Stimulated activated CD4-positive, alpha-beta T cell treated with anti-CD3 and anti-CD28 coated beads, TNF-alpha, amount 100 ng/mL, for 48 hours (primary cell): ENCODE results near the gene SLC2A5.
A peak's percentile ranks its signal among the peaks of the same experiment; 100 is the strongest.
"Not testable (repeated sequence)": the region's sequence is repeated elsewhere in the genome, so short reads cannot be mapped to it uniquely, and the experiment has no call there.

Source experiments
- DNase-seq, 3 donors: peaks; one replicate each; pipeline ENCODE4 v3.0.0-alpha.2; 2020; ENCODE audit warnings: low read depth in 3 of 3

The SLC2A5 gene

DNA sequence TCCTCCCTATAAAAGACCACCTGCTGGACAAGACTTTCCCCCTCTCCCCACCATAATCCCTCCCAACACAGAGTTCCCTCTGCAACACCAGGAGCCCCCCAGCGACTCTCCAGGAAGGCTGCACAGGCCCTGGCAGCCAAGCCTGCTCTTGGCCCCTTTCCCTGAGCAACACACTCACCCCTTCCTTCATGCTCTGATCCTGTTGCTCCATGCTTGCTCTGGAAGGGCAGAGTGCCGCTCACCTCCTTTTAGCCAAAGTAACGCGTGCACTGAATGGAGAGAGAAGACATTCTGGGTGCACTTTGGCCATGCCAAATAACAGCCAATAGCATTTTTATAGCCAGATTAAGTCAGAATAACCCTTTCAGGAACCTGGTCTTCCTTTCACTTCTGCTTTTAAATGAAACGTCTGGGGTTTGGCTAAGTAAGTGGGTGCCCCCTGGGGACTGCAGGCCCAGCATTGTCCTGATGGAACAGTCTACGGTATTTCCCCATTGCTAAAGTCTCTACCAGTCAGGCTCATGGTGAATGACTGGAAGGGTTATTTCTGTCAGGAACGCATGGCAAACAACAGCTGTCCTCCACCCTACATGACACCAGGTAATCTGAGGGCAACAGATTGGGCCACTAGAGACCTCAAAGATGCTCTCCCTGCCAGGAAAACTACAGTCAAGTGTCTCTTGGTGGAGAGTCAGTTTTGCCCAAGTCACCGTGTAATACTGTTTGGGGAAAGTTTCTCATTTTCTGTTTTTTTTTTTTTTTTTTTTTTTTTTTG lies at the start of gene SLC2A5:
Gene SLC2A5, minus strand, starts transcription at position 310 of the 775 bp plus-strand sequence. Its CDS starts 99 bp downstream, at position 211.
- no peak for DNase-seq

- no peak for DNase-seq
These were observed 48.8 kb upstream of the SLC2A5 start for GRCh38 chr1:9118186-9118585.

- no peak for DNase-seq
These were observed 46.1 kb upstream of the SLC2A5 start for GRCh38 chr1:9115351-9116205.

DNA sequence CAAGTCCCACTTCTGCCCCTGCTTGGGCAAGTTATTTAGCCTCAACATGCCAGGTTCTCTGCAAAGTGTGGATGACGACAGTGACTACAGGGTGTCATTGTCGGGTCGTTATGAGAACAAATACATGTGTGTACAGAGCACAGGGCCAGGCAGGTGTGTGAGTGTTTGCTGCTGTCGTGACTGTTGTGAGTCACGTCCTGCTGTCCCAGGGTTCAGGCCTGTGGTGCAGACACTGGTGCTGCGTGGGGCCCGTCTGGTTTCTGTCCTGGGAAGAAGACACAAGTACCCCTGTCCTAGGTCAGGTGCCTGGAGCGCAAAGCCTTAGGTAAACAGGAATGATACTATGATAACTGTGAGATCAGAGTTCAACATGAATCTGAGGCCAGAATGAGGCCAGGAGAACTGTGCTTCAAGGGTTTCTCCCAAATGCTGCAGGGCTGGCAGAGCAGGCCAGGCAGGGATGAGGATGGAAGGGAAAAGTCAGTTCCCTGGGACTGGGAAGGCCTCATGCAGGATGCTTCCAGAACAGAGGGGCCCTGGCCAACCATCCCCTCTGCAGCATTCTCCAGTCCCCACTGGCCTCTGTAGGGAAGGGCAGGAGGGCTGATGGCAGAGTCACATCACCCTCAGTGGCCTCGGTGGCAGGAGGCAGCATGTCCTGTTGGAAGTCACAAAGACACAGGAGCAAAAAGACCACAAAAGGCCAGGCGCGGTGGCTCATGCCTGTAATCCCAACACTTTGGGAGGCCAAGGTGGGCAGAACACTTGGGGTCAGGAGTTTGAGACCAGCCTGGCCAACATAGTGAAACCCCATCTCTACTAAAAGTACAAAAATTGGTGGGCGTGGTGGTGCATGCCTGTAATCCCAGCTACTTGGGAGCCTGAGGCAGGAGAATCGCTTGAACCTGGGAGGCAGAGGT lies 43.8 kb upstream of the SLC2A5 start:
- no peak for DNase-seq

GRCh38 chr1:9111957-9112356 lies 42.5 kb upstream of the SLC2A5 start:
- DNase-seq: no peak

DNA sequence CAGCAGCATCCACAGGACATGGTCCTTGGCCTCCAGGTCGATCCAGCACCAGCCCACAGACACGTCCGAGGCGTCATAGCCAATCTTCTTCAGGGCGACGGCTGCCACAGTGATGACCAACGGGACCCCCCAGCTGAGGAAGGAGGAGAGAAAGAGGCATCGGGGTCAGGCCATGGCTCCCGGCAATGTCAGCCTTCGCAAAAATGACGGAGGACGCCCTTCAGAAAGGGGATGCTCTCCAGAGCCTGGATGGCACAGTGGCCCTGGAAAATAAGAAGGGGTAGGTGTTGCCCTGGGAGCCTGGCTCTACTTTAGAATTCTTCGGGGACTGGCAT lies 41.9 kb upstream of the SLC2A5 start:
- no peak for DNase-seq

DNA sequence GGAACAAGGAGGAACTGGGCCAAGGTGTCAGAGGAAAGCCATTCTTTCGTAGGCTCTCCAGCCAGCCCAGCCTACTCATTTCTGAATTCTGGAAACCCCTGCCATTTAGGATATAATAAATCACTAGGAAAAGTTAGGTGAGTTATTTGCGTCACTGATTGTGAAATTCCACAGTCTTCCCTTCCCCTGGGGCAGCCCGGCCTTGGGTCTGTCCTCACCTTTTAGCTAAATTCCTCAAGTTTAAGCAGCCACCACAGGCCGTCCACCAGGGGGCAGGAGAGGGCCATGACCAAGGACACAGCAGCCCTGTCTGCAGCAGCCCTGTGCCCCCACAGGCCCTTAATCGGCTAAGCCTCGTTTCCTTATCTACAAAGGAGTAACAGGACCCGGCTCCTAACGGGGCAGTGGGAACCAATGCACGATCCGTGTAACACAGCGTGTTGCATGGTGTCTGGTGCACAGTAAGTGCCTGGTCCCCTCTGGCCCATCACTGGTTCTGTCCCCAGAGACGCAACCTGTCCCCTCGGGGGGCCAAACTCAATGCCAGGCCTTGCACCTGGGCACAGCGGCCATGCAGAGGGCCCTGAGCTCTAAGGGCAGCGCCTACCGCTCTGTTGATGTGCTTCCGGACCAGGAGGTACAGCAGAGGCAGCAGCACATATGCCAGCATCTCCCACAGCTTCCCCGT lies 41.4 kb upstream of the SLC2A5 start:
- peak; percentile 77 to 87 (median 83) for DNase-seq

- no peak for DNase-seq
These were observed 38.7 kb upstream of the SLC2A5 start for GRCh38 chr1:9108056-9108665.

GRCh38 chr1:9107136-9107535 lies 37.7 kb upstream of the SLC2A5 start:
- no peak for DNase-seq

DNA sequence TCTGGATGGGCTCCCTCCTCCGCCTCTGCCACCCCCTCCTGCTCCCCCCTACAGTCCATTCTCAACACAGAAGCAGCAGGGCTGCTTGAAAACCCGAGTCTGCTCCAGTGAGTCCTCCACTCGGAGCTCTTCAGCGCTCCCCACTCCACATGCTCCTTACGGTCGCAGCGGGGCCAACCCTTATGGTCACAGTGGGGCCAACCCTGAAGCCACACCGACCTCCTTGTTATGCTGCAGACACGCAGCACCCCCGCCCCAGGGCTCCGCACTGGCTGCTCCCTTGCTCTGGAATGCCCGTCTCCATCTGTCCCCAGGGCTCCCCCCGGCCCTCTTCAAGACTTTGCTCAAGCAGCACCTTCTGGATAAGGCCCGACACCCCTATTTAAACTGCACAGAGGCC lies 36.9 kb upstream of the SLC2A5 start:
- no peak for DNase-seq

- DNase-seq: no peak
These were observed 36.0 kb upstream of the SLC2A5 start for GRCh38 chr1:9105336-9105867.

DNA sequence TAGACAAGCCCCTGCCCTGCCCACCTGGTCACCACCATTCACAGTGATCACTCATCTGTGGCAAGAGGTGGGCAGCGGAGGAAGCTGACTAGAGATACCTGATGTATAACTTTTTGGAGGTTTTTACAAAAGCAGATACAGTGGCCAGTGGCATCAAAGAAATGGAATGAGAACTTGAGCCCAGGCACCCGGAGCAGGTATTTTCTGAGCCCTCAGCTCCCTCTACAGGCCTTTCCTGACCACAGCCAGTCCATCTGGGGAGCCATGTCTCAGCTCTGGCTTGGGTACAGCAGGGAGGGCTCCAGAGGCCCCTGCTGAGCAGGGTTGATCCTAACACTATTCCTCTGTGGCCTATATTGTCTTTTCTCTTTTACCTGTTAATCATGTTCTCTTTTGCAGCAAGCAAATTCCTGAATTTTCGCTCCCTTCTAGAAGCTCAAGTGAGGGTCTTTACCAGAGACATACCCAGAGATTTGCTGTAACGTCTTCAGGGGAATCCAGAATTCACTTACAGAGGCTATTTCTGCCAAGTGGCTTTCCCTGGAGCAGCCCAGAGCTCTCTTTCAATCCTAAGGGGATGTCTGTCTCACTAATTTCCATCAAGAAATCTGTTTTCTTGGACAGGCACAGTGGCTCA lies 32.2 kb upstream of the SLC2A5 start:
- no peak for DNase-seq

- no peak for DNase-seq
These were observed 31.1 kb upstream of the SLC2A5 start for GRCh38 chr1:9100471-9101043.

- no peak for DNase-seq
These were observed 30.1 kb upstream of the SLC2A5 start for GRCh38 chr1:9099555-9099954.

DNA sequence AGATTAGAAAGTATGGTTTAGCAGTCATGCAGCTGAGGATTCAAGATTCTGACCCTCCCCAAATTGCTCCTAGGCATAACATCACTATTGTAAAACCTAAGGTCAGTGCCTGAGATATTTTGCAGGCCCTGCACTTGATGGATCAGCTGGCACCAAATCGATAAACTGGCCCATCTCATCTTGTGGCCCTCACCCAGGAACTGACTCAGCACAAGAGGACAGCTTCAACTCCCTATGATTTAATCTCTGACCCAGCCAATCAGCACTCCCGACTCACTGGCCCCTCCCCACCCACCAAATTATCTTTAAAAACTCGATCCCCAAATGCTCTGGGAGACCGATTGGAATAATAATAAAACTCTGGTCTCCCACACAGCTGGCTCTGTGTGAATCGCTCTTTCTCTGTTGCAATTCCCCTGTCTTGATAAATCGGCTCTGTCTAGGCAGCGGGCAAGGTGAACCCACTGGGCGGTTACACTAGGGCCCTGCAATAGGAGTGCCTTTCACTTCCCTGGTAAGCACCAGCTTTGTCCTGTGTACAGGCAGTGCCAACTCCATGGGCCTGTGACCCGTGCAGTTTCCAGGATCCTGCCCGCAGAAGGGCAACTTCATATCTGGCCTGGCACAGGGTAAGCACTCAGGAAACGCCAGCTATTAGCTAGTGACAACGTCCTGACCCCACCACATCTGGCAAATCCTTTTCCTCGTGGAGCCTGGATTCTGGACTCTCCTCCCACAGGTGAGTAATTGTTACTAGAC lies 28.7 kb upstream of the SLC2A5 start:
- no peak for DNase-seq

GRCh38 chr1:9095818-9096217 lies 26.4 kb upstream of the SLC2A5 start:
- DNase-seq: no peak

DNA sequence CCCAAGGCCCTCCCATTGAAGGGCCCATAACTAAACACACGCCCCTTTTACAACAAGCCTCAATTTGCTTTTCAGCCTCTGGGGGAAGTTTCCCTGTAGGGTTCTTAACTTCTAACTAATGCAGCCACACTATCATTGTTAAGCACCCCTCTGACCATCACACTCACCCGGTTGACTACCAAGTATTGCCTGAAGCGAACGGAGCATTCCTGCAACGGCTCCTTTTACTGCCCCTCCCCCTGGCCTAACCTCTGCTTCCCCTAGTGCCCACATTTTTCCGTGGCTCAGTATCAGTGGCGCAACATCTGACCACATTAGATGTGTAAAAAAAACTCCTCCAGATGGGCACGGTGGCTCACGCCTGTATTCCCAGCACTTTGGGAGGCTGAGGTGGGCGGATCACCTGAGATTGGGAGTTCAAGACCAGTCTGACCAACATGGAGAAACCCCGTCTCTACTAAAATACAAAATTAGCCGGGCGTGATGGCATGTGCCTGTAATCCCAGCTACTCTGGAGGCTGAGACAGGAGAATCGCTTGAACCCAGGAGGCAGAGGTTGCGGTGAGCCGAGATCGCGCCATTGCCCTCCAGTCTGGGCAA lies 24.7 kb upstream of the SLC2A5 start:
- not testable (repeated sequence) for DNase-seq

DNA sequence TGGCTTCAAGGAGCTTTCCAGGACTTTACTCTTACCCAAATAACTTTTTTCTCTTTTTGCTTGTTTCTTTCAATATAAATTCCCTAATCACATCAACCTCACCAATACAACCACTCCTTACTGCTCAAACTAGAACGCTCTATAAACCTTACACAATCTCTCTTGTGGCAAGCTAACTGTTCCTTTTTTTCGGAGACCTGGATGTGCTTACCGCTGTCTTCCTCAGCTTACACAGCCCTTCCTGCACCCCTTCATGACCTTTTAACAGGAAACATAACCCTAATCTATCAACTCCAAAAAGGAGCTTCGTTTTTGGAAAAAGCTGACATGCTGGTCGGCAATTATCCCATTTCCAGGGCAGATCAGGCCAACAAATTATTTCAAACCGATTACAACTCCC lies 24.1 kb upstream of the SLC2A5 start:
- DNase-seq: no peak

DNA sequence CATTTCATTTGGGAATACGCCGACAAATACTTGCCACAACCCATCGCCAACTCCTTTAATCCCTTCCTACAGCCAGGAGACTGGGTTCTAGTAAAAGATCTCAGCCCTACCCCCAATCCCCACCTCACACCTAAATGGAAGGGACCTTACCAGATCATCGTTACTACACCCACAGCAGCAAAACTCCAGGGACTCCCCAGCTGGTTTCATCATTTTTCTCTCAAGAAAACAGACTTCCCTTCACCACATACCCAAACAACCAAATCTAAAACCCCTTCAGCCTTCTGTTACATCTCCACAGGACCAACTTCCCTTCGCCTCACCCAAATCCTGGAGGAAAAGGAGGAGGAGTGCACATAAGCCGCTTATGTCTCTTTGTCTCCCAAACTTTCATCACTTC lies 23.7 kb upstream of the SLC2A5 start:
- DNase-seq: no peak
